HCT116 (cell line): ENCODE measurements around the gene DLG2. TPM values are rescaled to one million over a fixed set of nuclear protein-coding genes. Genes with fewer than 3 reads are reported as not detected.

Experiments used
- ATAC-seq: fragments of 200-7000 bp; cut with Tn5 transposase; 2 replicates; pipeline ENCODE4 v1.9.1; 2020; ENCODE audit warnings: mild to moderate bottlenecking, moderate library complexity
- BruUV-seq: library from RNA; stranded (reverse); fragments of 400-500 nt; replicated peaks from 2 replicates; lab custom pipeline; 2021; lab: Mats Ljungman, UMichigan
- CTCF ChIA-PET: fragments of 300-600 bp; sonication (Branson Sonifier 250); formaldehyde crosslinking; loops from one replicate; lab custom pipeline; 2021; ENCODE audit warnings: antibody characterized with exemption; lab: Charles Lee
- POLR2A ChIA-PET: fragments of 300-600, 350-600 bp; sonication (Branson Sonifier 250); formaldehyde crosslinking; loops from one replicate; lab custom pipeline; 2021; ENCODE audit warnings: antibody characterized with exemption; lab: Charles Lee
- RAD21 ChIA-PET, 2 experiments: fragments of 300-600 bp; sonication (Branson Sonifier 250); formaldehyde crosslinking; loops; one replicate each; lab custom pipeline; 2023; ENCODE audit warnings: low total read pairs in 2 of 2; ENCODE audit not compliant: uncharacterized antibody in 2 of 2, unreplicated experiment in 2 of 2, low non-redundant PET in 1 of 2; lab: Charles Lee
- DNase-seq: peaks from one replicate; pipeline ENCODE4 v3.0.0-alpha.2; 2010; ENCODE audit warnings: low read depth, low spot score
- H2AFZ ChIP-seq: fragments of 200-600 bp; shearing (Covaris generic), sonication (generic); 2 replicates; pipeline ENCODE4 v1.6.1; 2017; ENCODE audit warnings: low read depth, mixed run types, mixed read lengths, antibody characterized with exemption, low read length; ENCODE audit not compliant: poor library complexity, severe bottlenecking
- H3K27ac ChIP-seq: 2 replicates; pipeline ENCODE4 v1.5.1; 2012; ENCODE audit warnings: low read depth, low read length
- H3K27me3 ChIP-seq: fragments of 200-600 bp; sonication (generic); 2 replicates; pipeline ENCODE4 v1.6.1; 2016; ENCODE audit warnings: mixed run types, low read length, mixed read lengths; ENCODE audit not compliant: insufficient read depth
- H3K36me3 ChIP-seq, 2 experiments: fragments of 200-500 bp in 1 of 2; fragments of 200-600 bp in 1 of 2; sonication (Bioruptor generic) in 1 of 2; sonication (generic) in 1 of 2; 2 replicates each; pipeline versions ENCODE4 v1.5.1 to v1.6.1; 2014 to 2016; ENCODE audit warnings: low read length in 2 of 2, inconsistent platforms in 1 of 2, mixed read lengths in 1 of 2, mixed run types in 1 of 2; ENCODE audit not compliant: insufficient read depth in 2 of 2, control insufficient read depth in 1 of 2
- H3K4me1 ChIP-seq, 2 experiments: fragments of 200-600 bp in 1 of 2; sonication (generic) in 1 of 2; 2 replicates each; pipeline versions ENCODE4 v1.5.1 to v1.6.1; 2012 to 2017; ENCODE audit warnings: low read length in 2 of 2, inconsistent platforms in 1 of 2, mild to moderate bottlenecking in 1 of 2, mixed read lengths in 1 of 2, mixed run types in 1 of 2, moderate library complexity in 1 of 2; ENCODE audit not compliant: insufficient read depth in 2 of 2, control insufficient read depth in 1 of 2
- H3K4me2 ChIP-seq: fragments of 200-600 bp; sonication (generic); 2 replicates; pipeline ENCODE4 v1.6.1; 2017; ENCODE audit warnings: mixed run types, low read length, mixed read lengths
- H3K4me3 ChIP-seq, 2 experiments: fragments of 200-600 bp in 1 of 2; sonication (generic) in 1 of 2; replicated peaks in 1 of 2; 2 replicates each; pipeline ENCODE4 v1.5.1; 2011 to 2016; ENCODE audit warnings: low read length in 2 of 2, control low read depth in 1 of 2, low read depth in 1 of 2, mild to moderate bottlenecking in 1 of 2, mixed read lengths in 1 of 2, mixed run types in 1 of 2
- H3K79me2 ChIP-seq: fragments of 200-600 bp; sonication (generic); 2 replicates; pipeline ENCODE4 v1.6.1; 2017; ENCODE audit warnings: mild to moderate bottlenecking, mixed run types, low read length, moderate library complexity, mixed read lengths; ENCODE audit not compliant: insufficient read depth
- H3K9ac ChIP-seq: fragments of 200-600 bp; sonication (generic); 2 replicates; pipeline ENCODE4 v1.6.1; 2016; ENCODE audit warnings: low read length, mixed read lengths
- H3K9me2 ChIP-seq: fragments of 200-600 bp; sonication (generic), shearing (Covaris generic); 2 replicates; pipeline ENCODE4 v1.6.1; 2017; ENCODE audit warnings: mixed run types, mild to moderate bottlenecking, moderate library complexity; ENCODE audit not compliant: insufficient read depth
- H3K9me3 ChIP-seq, 2 experiments: fragments of 200-500 bp in 1 of 2; fragments of 200-600 bp in 1 of 2; sonication (Bioruptor generic) in 1 of 2; sonication (generic) in 1 of 2; 2 replicates each; pipeline ENCODE4 v1.6.1; 2014 to 2017; ENCODE audit warnings: low read length in 2 of 2, mixed read lengths in 2 of 2, inconsistent platforms in 1 of 2, low read depth in 1 of 2, mild to moderate bottlenecking in 1 of 2, mixed run types in 1 of 2, moderate library complexity in 1 of 2; ENCODE audit not compliant: control insufficient read depth in 1 of 2, insufficient read depth in 1 of 2
- H4K20me1 ChIP-seq: fragments of 200-600 bp; sonication (generic), shearing (Covaris generic); 2 replicates; pipeline ENCODE4 v1.6.1; 2017; ENCODE audit warnings: mixed run types, mild to moderate bottlenecking, moderate library complexity; ENCODE audit not compliant: insufficient read depth
- CBX3 ChIP-seq: IDR thresholded peaks from 2 replicates; pipeline ENCODE4 v1.6.1; 2012; ENCODE audit warnings: low read depth
- CEBPB ChIP-seq: IDR thresholded peaks from 2 replicates; pipeline ENCODE4 v1.6.1; 2012; ENCODE audit warnings: low read depth
- EGR1 ChIP-seq: IDR thresholded peaks from 2 replicates; pipeline ENCODE4 v1.6.1; 2012; ENCODE audit warnings: low read depth
- EZH2 ChIP-seq: fragments of 200-600 bp; sonication (generic); IDR thresholded peaks from 2 replicates; pipeline ENCODE4 v1.6.1; 2017; ENCODE audit warnings: antibody characterized with exemption, mixed run types
- FOSL1 ChIP-seq: IDR thresholded peaks from 2 replicates; pipeline ENCODE4 v1.6.1; 2012; ENCODE audit warnings: low read depth
- JUND ChIP-seq: IDR thresholded peaks from 2 replicates; pipeline ENCODE4 v1.6.1; 2012
- MAX ChIP-seq: IDR thresholded peaks from 2 replicates; pipeline ENCODE4 v1.6.1; 2012
- POLR2A ChIP-seq: IDR thresholded peaks from 2 replicates; pipeline ENCODE4 v1.7.0; 2011; ENCODE audit warnings: borderline replicate concordance; ENCODE audit not compliant: insufficient read depth, insufficient read length; ENCODE audit errors: extremely low read depth
- POLR2AphosphoS5 ChIP-seq: IDR thresholded peaks from 2 replicates; pipeline ENCODE4 v1.6.1; 2011; ENCODE audit warnings: mild to moderate bottlenecking, low read depth, low read length, moderate library complexity
- RAD21 ChIP-seq: IDR thresholded peaks from 2 replicates; pipeline ENCODE4 v1.6.1; 2012; ENCODE audit warnings: low read depth, mild to moderate bottlenecking
- SIN3A ChIP-seq: IDR thresholded peaks from 2 replicates; pipeline ENCODE4 v1.6.1; 2012; ENCODE audit warnings: low read depth
- SP1 ChIP-seq: IDR thresholded peaks from 2 replicates; pipeline ENCODE4 v1.6.1; 2012; ENCODE audit warnings: low read depth
- SRF ChIP-seq: IDR thresholded peaks from 2 replicates; pipeline ENCODE4 v1.6.1; 2012; ENCODE audit warnings: low read depth
- TCF7L2 ChIP-seq: IDR thresholded peaks from 2 replicates; pipeline ENCODE4 v1.7.0; 2011; ENCODE audit warnings: borderline replicate concordance, inconsistent platforms; ENCODE audit not compliant: insufficient read depth, insufficient read length; ENCODE audit errors: extremely low read depth
- YY1 ChIP-seq: IDR thresholded peaks from 2 replicates; pipeline ENCODE4 v1.6.1; 2011; ENCODE audit warnings: low read length, low read depth, moderate library complexity, mild to moderate bottlenecking; ENCODE audit not compliant: insufficient replicate concordance; ENCODE audit errors: extremely low read depth
- ZFX ChIP-seq: fragments of 450-650 bp; IDR thresholded peaks from 2 replicates; pipeline ENCODE4 v1.6.1; 2017
- intact Hi-C: fragments of 100-400 bp; cut with micrococcal nuclease; formaldehyde crosslinking; loops from 2 replicates; pipeline ENCODE4 v1.10.0; 2022
- total RNA-seq: library from RNA; stranded (reverse); gene quantifications from one replicate; pipeline ENCODE4 v1.2.1, GENCODE V29; 2021; ENCODE audit not compliant: unreplicated experiment
- TF ChIP-seq, protein P1 (sequence below): IDR thresholded peaks from 2 replicates; pipeline ENCODE4 v1.6.1; 2012; ENCODE audit warnings: low read depth
- TF ChIP-seq, protein P2 (sequence below): IDR thresholded peaks from 2 replicates; pipeline ENCODE4 v1.6.1; 2012

DLG2 gene
- total RNA-seq, 1 experiment from 2014 or later, result 2.4 TPM

GRCh38 chr11:84045146-84045545 is 1582.0 kb downstream of the DLG2 start:
- ChIA-PET RAD21 (no interaction called here), POLR2A (no interaction called here), CTCF (no interaction called here)
- Histone ChIP-seq H3K9me3 (no peaks in the 10 kb centered on the region; a peak in 1 of 4 replicates), H3K36me3 (no peaks in the 10 kb centered on the region), H3K79me2 (no peaks in the 10 kb centered on the region), H4K20me1 (no peaks in the 10 kb centered on the region), H3K4me2 (no peak overlapping the region), H3K9ac (no peak overlapping the region), H3K4me1 (no peaks in the 10 kb centered on the region), H3K27ac (no peak overlapping the region), H3K9me2 (no peaks in the 10 kb centered on the region), H2AFZ (no peak overlapping the region), H3K4me3 (no peak overlapping the region), H3K27me3 (no peaks in the 10 kb centered on the region)
- DNase-seq (no peak), ATAC-seq (no peak)
- BruUV-seq, result no TSS peak
- intact Hi-C loops, result no loop called here
- TF ChIP-seq ZFX (no peak), SP1 (no peak), MAX (no peak), SIN3A (no peak), POLR2AphosphoS5 (no peak), YY1 (no peak)

GRCh38 chr11:84044706-84045105 is 1582.4 kb downstream of the DLG2 start:
- DNase-seq, result no peak
- Histone ChIP-seq H3K27ac (no peak overlapping the region), H3K9me2 (no peaks in the 10 kb centered on the region), H3K9ac (no peak overlapping the region), H3K4me3 (no peak overlapping the region), H3K9me3 (no peaks in the 10 kb centered on the region; a peak in 1 of 4 replicates), H4K20me1 (no peaks in the 10 kb centered on the region), H2AFZ (no peak overlapping the region), H3K4me1 (no peaks in the 10 kb centered on the region), H3K4me2 (no peak overlapping the region), H3K27me3 (no peaks in the 10 kb centered on the region), H3K79me2 (no peaks in the 10 kb centered on the region), H3K36me3 (no peaks in the 10 kb centered on the region)
- intact Hi-C loops, result no loop called here
- ChIA-PET RAD21 (no interaction called here), CTCF (no interaction called here), POLR2A (no interaction called here)
- TF ChIP-seq EZH2, result no peak
- TF ChIP-seq EGR1, result no peak
- TF ChIP-seq RAD21, result no peak
- TF ChIP-seq, protein P1, sequence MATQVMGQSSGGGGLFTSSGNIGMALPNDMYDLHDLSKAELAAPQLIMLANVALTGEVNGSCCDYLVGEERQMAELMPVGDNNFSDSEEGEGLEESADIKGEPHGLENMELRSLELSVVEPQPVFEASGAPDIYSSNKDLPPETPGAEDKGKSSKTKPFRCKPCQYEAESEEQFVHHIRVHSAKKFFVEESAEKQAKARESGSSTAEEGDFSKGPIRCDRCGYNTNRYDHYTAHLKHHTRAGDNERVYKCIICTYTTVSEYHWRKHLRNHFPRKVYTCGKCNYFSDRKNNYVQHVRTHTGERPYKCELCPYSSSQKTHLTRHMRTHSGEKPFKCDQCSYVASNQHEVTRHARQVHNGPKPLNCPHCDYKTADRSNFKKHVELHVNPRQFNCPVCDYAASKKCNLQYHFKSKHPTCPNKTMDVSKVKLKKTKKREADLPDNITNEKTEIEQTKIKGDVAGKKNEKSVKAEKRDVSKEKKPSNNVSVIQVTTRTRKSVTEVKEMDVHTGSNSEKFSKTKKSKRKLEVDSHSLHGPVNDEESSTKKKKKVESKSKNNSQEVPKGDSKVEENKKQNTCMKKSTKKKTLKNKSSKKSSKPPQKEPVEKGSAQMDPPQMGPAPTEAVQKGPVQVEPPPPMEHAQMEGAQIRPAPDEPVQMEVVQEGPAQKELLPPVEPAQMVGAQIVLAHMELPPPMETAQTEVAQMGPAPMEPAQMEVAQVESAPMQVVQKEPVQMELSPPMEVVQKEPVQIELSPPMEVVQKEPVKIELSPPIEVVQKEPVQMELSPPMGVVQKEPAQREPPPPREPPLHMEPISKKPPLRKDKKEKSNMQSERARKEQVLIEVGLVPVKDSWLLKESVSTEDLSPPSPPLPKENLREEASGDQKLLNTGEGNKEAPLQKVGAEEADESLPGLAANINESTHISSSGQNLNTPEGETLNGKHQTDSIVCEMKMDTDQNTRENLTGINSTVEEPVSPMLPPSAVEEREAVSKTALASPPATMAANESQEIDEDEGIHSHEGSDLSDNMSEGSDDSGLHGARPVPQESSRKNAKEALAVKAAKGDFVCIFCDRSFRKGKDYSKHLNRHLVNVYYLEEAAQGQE, result no peak
- TF ChIP-seq SRF, result no peak
- TF ChIP-seq CBX3, result no peak
- no peak for TF ChIP-seq POLR2A
- no peak for TF ChIP-seq MAX
- TF ChIP-seq, protein P2, sequence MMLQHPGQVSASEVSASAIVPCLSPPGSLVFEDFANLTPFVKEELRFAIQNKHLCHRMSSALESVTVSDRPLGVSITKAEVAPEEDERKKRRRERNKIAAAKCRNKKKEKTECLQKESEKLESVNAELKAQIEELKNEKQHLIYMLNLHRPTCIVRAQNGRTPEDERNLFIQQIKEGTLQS, result no peak
- TF ChIP-seq CEBPB, result no peak
- no peak for TF ChIP-seq FOSL1
- TF ChIP-seq JUND, result no peak
- no peak for TF ChIP-seq ZFX
- no peak for TF ChIP-seq TCF7L2
- TF ChIP-seq POLR2AphosphoS5, result no peak
- no peak for ATAC-seq
- no TSS peak for BruUV-seq
